K562 (cell line): ENCODE data around the gene LMO2. TPM values are rescaled to one million over a fixed set of nuclear protein-coding genes. Genes with fewer than 3 reads are reported as not detected.

Source experiments
- DPF2 ChIP-seq: fragments of 450-650 bp; IDR thresholded peaks from 2 replicates; pipeline ENCODE4 v1.6.1; 2016
- FOXP1 ChIP-seq: sonication (generic); formaldehyde crosslinking; IDR thresholded peaks from 2 replicates; pipeline ENCODE4 v1.8.0; 2022; ENCODE audit warnings: mild to moderate bottlenecking, missing genetic modification reagents
- HMG20B ChIP-seq: fragments of 250-450 bp; sonication (Bioruptor Pico); IDR thresholded peaks from 2 replicates; pipeline ENCODE4 v1.5.0; 2021; ENCODE audit warnings: mild to moderate bottlenecking
- JUN ChIP-seq, 2 experiments: sonication (generic) in 1 of 2; formaldehyde crosslinking in 1 of 2; IDR thresholded peaks; 2 replicates each; pipeline versions ENCODE4 v1.6.1 to v1.8.0; 2012 to 2022; ENCODE audit warnings: borderline replicate concordance in 2 of 2, mild to moderate bottlenecking in 2 of 2, improper control_type of control experiment in 1 of 2, low read depth in 1 of 2, low read length in 1 of 2, missing genetic modification reagents in 1 of 2
- JUND ChIP-seq, 2 experiments: IDR thresholded peaks; 2 replicates in 1 of 2; 3 replicates in 1 of 2; pipeline ENCODE4 v1.6.1; 2011; ENCODE audit warnings: borderline replicate concordance in 2 of 2, low read depth in 2 of 2, low read length in 2 of 2, improper control_type of control experiment in 1 of 2, missing biosample characterization in 1 of 2, missing genetic modification characterization in 1 of 2, missing genetic modification reagents in 1 of 2
- MYNN ChIP-seq, 2 experiments: sonication (generic); formaldehyde crosslinking in 1 of 2; IDR thresholded peaks; 2 replicates each; pipeline versions ENCODE4 v1.5.0 to v1.6.1; 2016 to 2020; ENCODE audit warnings: antibody characterized with exemption in 1 of 2, missing genetic modification reagents in 1 of 2
- NFE2 ChIP-seq: IDR thresholded peaks from 2 replicates; pipeline ENCODE4 v1.6.1; 2014; ENCODE audit warnings: antibody characterized with exemption, low read depth
- PKNOX1 ChIP-seq: fragments of 450-650 bp; IDR thresholded peaks from 2 replicates; pipeline ENCODE4 v1.6.1; 2016
- RCOR1 ChIP-seq, 2 experiments: IDR thresholded peaks; 2 replicates each; pipeline ENCODE4 v1.6.1; 2012; ENCODE audit warnings: low read depth in 2 of 2, low read length in 2 of 2, borderline replicate concordance in 1 of 2, improper control_type of control experiment in 1 of 2
- SMARCA4 ChIP-seq: fragments of 450-650 bp; IDR thresholded peaks from 2 replicates; pipeline ENCODE4 v1.6.1; 2016
- STAT5B ChIP-seq: fragments of 250-450 bp; sonication (Bioruptor Pico); IDR thresholded peaks from 2 replicates; pipeline ENCODE4 v1.8.0; 2021; ENCODE audit warnings: mild to moderate bottlenecking, inconsistent platforms
- ZFX ChIP-seq: sonication (generic); formaldehyde crosslinking; IDR thresholded peaks from 2 replicates; pipeline ENCODE4 v1.8.0; 2022; ENCODE audit warnings: mild to moderate bottlenecking, missing genetic modification reagents, moderate library complexity
- ZNF316 ChIP-seq: fragments of 450-650 bp; IDR thresholded peaks from 2 replicates; pipeline ENCODE4 v1.6.1; 2016
- ZNF507 ChIP-seq: conservative IDR thresholded peaks from 2 replicates; pipeline ENCODE4 v1.6.1; 2017; ENCODE audit warnings: missing genetic modification characterization, missing compliant biosample characterization
- polyA plus RNA-seq, 8 experiments: library from polyadenylated mRNA; depleted of rRNA in 4 of 8; stranded (reverse) in 5 of 8; unstranded in 3 of 8; fragments of >200 nt; fragmentation: Nextera tagmentation in 2 of 8; fragmentation: Illumina TruSeq in 1 of 8; extraction: Ambion mirVana in 2 of 8; extraction: Trizol in 1 of 8; gene quantifications; 2 replicates each; pipeline versions ENCODE4 v1.2.1 to v1.2.3, GENCODE V29; 2011 to 2014; ENCODE audit warnings: inconsistent platforms in 1 of 8, missing spikeins in 1 of 8
- total RNA-seq, 7 experiments: library from RNA; depleted of rRNA in 6 of 7; stranded (reverse); fragments of >200 nt in 6 of 7; fragmentation: Illumina TruSeq in 2 of 7; extraction: Trizol in 2 of 7; gene quantifications; 2 replicates each; pipeline versions ENCODE4 v1.2.1 to v1.2.3, GENCODE V29; 2011 to 2021; ENCODE audit warnings: low replicate concordance in 1 of 7
- TF ChIP-seq, protein P1 (sequence below): fragments of 200-400 bp; formaldehyde crosslinking; IDR thresholded peaks from 2 replicates; pipeline ENCODE4 v1.6.1; 2017; ENCODE audit warnings: mild to moderate bottlenecking, low read depth, low read length, moderate library complexity
- TF ChIP-seq, protein P2 (sequence below), 2 experiments: fragments of 450-650 bp; IDR thresholded peaks; 2 replicates each; pipeline ENCODE4 v1.6.1; 2018; ENCODE audit warnings: mild to moderate bottlenecking in 2 of 2, low read depth in 1 of 2; ENCODE audit not compliant: partially characterized antibody in 2 of 2

LMO2 gene
- total and polyA plus RNA-seq, 9 of the 15 experiments (the other 6 are each of a cell fraction or from before 2014, with no cell fraction given), result 6.9 to 126 (median 91.5) TPM

DNA sequence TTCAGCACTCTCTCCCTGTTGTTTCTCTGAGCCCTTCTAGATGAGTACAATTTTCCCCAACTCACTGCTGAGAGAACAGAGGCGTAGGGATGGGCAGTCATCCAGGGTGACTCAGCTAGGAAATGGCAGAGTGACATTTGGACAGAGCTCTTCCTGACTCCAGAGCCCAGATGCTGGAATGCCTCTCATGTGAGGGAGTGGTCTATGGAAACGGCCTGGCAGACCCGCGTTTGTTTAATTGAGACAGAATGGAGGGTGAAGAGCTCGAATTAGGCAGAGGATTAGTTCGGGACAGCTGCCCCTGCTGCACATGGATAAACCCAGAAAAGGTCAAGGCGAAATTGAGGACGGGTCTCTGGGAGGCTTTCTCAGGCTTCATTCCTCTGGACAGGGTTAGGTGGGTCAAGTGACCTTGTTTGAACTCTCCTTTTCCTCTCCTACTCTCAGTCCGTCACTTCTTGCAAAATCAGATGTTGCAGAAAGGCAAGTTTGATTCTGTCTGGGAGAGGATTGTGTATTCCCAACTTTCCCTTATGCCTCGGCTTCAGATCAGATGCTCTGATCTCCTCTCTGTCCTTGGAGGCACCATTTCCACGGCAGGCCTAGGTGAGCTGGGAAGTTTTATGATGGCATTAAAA, 7.6 kb upstream of the LMO2 start (continued):
- TF ChIP-seq, protein P1, sequence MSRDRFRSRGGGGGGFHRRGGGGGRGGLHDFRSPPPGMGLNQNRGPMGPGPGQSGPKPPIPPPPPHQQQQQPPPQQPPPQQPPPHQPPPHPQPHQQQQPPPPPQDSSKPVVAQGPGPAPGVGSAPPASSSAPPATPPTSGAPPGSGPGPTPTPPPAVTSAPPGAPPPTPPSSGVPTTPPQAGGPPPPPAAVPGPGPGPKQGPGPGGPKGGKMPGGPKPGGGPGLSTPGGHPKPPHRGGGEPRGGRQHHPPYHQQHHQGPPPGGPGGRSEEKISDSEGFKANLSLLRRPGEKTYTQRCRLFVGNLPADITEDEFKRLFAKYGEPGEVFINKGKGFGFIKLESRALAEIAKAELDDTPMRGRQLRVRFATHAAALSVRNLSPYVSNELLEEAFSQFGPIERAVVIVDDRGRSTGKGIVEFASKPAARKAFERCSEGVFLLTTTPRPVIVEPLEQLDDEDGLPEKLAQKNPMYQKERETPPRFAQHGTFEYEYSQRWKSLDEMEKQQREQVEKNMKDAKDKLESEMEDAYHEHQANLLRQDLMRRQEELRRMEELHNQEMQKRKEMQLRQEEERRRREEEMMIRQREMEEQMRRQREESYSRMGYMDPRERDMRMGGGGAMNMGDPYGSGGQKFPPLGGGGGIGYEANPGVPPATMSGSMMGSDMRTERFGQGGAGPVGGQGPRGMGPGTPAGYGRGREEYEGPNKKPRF, result no peak
- TF ChIP-seq JUN (IDR thresholded peaks at IDR 0.05; ENCODE audit: borderline replicate concordance, low read depth, low read length), result peak; percentile 68
- TF ChIP-seq JUN (CRISPR knock-in tag; IDR thresholded peaks at IDR 0.05; ENCODE audit: borderline replicate concordance), result no peak
- TF ChIP-seq MYNN (IDR thresholded peaks at IDR 0.05), result no peak
- no peak for TF ChIP-seq MYNN (CRISPR knock-in tag; IDR thresholded peaks at IDR 0.05)
- TF ChIP-seq PKNOX1, result peak; percentile 65
- TF ChIP-seq FOXP1 (CRISPR knock-in tag), result no peak
- TF ChIP-seq SMARCA4, result peak; percentile 38; the same call in 1 of the 2 replicates
- no peak for TF ChIP-seq STAT5B (CRISPR knock-in tag)
- peak in 1 of 2 experiments; percentile 27; a peak in 1 of 4 replicates for TF ChIP-seq RCOR1 (IDR thresholded peaks at IDR 0.05; ENCODE audit: borderline replicate concordance in 1 of 2, low read depth in 2 of 2, low read length in 2 of 2)
- TF ChIP-seq ZNF316, result peak; percentile 41
- TF ChIP-seq JUND (IDR thresholded peaks at IDR 0.05; ENCODE audit: borderline replicate concordance, low read depth, low read length), result peak; percentile 86
- TF ChIP-seq JUND (tag; IDR thresholded peaks at IDR 0.05; ENCODE audit: borderline replicate concordance, low read depth, low read length), result peak; percentile 76; the same call in 2 of the 3 replicates
- TF ChIP-seq ZNF507 (tag), result no peak
- TF ChIP-seq HMG20B (CRISPR knock-in tag), result no peak
- TF ChIP-seq, protein P2, sequence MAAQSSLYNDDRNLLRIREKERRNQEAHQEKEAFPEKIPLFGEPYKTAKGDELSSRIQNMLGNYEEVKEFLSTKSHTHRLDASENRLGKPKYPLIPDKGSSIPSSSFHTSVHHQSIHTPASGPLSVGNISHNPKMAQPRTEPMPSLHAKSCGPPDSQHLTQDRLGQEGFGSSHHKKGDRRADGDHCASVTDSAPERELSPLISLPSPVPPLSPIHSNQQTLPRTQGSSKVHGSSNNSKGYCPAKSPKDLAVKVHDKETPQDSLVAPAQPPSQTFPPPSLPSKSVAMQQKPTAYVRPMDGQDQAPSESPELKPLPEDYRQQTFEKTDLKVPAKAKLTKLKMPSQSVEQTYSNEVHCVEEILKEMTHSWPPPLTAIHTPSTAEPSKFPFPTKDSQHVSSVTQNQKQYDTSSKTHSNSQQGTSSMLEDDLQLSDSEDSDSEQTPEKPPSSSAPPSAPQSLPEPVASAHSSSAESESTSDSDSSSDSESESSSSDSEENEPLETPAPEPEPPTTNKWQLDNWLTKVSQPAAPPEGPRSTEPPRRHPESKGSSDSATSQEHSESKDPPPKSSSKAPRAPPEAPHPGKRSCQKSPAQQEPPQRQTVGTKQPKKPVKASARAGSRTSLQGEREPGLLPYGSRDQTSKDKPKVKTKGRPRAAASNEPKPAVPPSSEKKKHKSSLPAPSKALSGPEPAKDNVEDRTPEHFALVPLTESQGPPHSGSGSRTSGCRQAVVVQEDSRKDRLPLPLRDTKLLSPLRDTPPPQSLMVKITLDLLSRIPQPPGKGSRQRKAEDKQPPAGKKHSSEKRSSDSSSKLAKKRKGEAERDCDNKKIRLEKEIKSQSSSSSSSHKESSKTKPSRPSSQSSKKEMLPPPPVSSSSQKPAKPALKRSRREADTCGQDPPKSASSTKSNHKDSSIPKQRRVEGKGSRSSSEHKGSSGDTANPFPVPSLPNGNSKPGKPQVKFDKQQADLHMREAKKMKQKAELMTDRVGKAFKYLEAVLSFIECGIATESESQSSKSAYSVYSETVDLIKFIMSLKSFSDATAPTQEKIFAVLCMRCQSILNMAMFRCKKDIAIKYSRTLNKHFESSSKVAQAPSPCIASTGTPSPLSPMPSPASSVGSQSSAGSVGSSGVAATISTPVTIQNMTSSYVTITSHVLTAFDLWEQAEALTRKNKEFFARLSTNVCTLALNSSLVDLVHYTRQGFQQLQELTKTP (IDR thresholded peaks at IDR 0.05; ENCODE audit: low read depth in 1 of 2, partially characterized antibody in 2 of 2), result peak in 1 of 2 experiments; percentile 39
- TF ChIP-seq NFE2, result peak; percentile 86
- TF ChIP-seq ZFX (CRISPR knock-in tag), result no peak
- 0 out of 2 replicates have a peak, but pooled peaks have one; percentile 25 for TF ChIP-seq DPF2
